Suprapubic skin (tissue), 4 donors: ENCODE data around the gene SERPINA1. TPM values are rescaled to one million over a fixed set of nuclear protein-coding genes. Genes with fewer than 3 reads are reported as not detected.
"Not testable (repeated sequence)": the region's sequence is repeated elsewhere in the genome, so short reads cannot be mapped to it uniquely, and the experiment has no call there.

Source experiments
- DNase-seq, 2 donors: peaks; one replicate each; pipeline ENCODE4 v3.0.0-alpha.2; 2019; ENCODE audit warnings: low spot score in 2 of 2
- H3K27ac ChIP-seq: fragments of 200-600 bp; sonication (generic); one replicate; pipeline ENCODE4 v1.5.1; 2019
- H3K27me3 ChIP-seq: fragments of 200-600 bp; sonication (generic); one replicate; pipeline ENCODE4 v1.5.1; 2019
- H3K36me3 ChIP-seq: fragments of 200-600 bp; sonication (generic); one replicate; pipeline ENCODE4 v1.5.1; 2019
- H3K4me1 ChIP-seq: fragments of 200-600 bp; sonication (generic); one replicate; pipeline ENCODE4 v1.5.1; 2019
- H3K4me3 ChIP-seq: fragments of 200-600 bp; sonication (generic); one replicate; pipeline ENCODE4 v1.5.1; 2019; ENCODE audit warnings: mild to moderate bottlenecking
- H3K9me3 ChIP-seq: fragments of 200-600 bp; sonication (generic); one replicate; pipeline ENCODE4 v1.5.1; 2019
- EP300 ChIP-seq: sonication (generic); formaldehyde crosslinking; IDR thresholded peaks from one replicate; pipeline ENCODE4 v1.6.1; 2017; ENCODE audit warnings: antibody characterized with exemption
- POLR2A ChIP-seq, 2 donors: fragments of 450-650 bp; IDR thresholded peaks; one replicate each; pipeline ENCODE4 v1.6.1; 2017; ENCODE audit warnings: antibody characterized with exemption in 2 of 2, mild to moderate bottlenecking in 2 of 2, moderate library complexity in 2 of 2
- POLR2AphosphoS5 ChIP-seq, 3 donors: sonication (generic); formaldehyde crosslinking; IDR thresholded peaks; one replicate each; pipeline ENCODE4 v1.6.1; 2017; ENCODE audit warnings: antibody characterized with exemption in 3 of 3
- WGBS: methylation state at CpG from one replicate; pipeline ENCODE4 v1.1.5; 2018; 5-methylcytosine and 5-hydroxymethylcytosine counted together
- total RNA-seq, 4 donors: library from RNA; depleted of rRNA; stranded (reverse); fragments of >200 nt; gene quantifications; one replicate each; pipeline ENCODE4 v1.1.0, GENCODE V29; 2016
- TF ChIP-seq, protein P1 (sequence below), 2 donors: fragments of 200-600 bp in 1 of 2; fragments of 450-650 bp in 1 of 2; sonication (generic) in 1 of 2; IDR thresholded peaks; one replicate each; pipeline ENCODE4 v1.5.1; 2016 to 2019; ENCODE audit warnings: antibody characterized with exemption in 2 of 2, mild to moderate bottlenecking in 1 of 2, moderate library complexity in 1 of 2

Gene SERPINA1
- total RNA-seq, 4 donors from 2014 or later = 4.7 to 62.4 (median 7.5) TPM

DNA sequence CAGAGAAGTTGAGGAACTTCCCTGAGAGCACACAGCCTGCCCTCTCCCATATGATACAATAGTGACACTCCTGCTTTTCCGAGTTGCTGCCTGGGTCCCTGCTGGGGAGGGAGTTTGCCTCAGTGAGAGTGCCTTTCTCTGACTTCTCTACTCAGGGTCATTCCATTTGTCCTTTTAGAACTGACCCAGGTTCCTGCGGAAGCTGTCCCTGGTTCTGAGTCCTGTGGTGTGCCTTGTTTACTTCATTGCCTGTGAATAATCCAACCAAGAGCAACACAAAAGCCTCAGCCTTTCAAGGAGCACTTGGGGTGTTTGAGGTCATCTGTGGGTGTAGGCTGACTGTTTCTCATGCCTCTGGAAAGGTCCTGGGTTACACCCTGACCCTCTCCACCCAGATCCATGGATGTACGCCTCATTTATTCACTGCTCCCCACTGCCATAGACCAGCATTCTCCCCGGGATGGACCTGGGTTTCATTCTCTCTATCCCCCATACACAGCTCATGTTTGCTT lies 13.6 kb downstream of the SERPINA1 start:
- no peak for DNase-seq
- Histone ChIP-seq H3K4me1 (no peaks in the 10 kb centered on the region), H3K27ac (no peak overlapping the region), H3K4me3 (no peak overlapping the region), H3K9me3 (no peaks in the 10 kb centered on the region), H3K36me3 (no peaks in the 10 kb centered on the region), H3K27me3 (no peaks in the 10 kb centered on the region)
- TF ChIP-seq, protein P1, sequence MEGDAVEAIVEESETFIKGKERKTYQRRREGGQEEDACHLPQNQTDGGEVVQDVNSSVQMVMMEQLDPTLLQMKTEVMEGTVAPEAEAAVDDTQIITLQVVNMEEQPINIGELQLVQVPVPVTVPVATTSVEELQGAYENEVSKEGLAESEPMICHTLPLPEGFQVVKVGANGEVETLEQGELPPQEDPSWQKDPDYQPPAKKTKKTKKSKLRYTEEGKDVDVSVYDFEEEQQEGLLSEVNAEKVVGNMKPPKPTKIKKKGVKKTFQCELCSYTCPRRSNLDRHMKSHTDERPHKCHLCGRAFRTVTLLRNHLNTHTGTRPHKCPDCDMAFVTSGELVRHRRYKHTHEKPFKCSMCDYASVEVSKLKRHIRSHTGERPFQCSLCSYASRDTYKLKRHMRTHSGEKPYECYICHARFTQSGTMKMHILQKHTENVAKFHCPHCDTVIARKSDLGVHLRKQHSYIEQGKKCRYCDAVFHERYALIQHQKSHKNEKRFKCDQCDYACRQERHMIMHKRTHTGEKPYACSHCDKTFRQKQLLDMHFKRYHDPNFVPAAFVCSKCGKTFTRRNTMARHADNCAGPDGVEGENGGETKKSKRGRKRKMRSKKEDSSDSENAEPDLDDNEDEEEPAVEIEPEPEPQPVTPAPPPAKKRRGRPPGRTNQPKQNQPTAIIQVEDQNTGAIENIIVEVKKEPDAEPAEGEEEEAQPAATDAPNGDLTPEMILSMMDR (IDR thresholded peaks at IDR 0.05) = no peak
- TF ChIP-seq POLR2AphosphoS5 (IDR thresholded peaks at IDR 0.05) = no peak
- WGBS = 91% methylated on average over 4 of the region's 4 CpGs

DNA sequence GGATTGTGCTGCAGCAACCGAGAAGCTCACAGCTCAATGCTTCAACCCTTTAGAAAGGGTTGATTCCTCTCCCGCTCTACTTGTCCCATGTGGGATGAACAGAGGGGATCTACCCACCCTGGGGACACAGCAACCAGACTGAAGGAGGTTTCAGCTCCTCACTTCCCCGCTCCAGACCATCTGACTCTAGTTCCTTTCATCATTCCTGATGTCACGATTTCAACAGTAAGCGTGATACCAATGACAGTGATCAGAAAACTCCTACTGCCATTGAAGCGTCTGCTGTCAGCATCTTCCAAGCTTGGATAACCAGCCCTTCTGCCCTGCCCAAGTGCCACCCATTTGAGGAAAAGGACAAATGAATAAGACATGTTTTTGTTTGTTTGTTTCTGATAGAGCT lies 14.3 kb downstream of the SERPINA1 start:
- no peak for DNase-seq
- no peaks in the 10 kb centered on the region for H3K27me3 ChIP-seq
- H3K4me3 ChIP-seq = no peak overlapping the region
- no peaks in the 10 kb centered on the region for H3K9me3 ChIP-seq
- no peak overlapping the region for H3K27ac ChIP-seq
- TF ChIP-seq, protein P1 (IDR thresholded peaks at IDR 0.05) = no peak
- TF ChIP-seq POLR2AphosphoS5 (IDR thresholded peaks at IDR 0.05) (no peak), EP300 (no peak), POLR2A (IDR thresholded peaks at IDR 0.05) (no peak)
- H3K4me1 ChIP-seq = no peaks in the 10 kb centered on the region
- no peaks in the 10 kb centered on the region for H3K36me3 ChIP-seq
- WGBS = 98% methylated on average over 6 of the region's 6 CpGs

GRCh38 chr14:94373708-94374107 lies 14.7 kb downstream of the SERPINA1 start:
- H3K9me3 ChIP-seq = no peaks in the 10 kb centered on the region
- no peak overlapping the region for H3K4me3 ChIP-seq
- WGBS = 77% methylated on average over 8 of the region's 8 CpGs
- no peak overlapping the region for H3K27ac ChIP-seq
- DNase-seq = peak in 1 of 2 donors; percentile 75
- H3K36me3 ChIP-seq = no peaks in the 10 kb centered on the region
- no peaks in the 10 kb centered on the region for H3K4me1 ChIP-seq
- no peak for TF ChIP-seq EP300
- no peak for TF ChIP-seq POLR2AphosphoS5 (IDR thresholded peaks at IDR 0.05)
- TF ChIP-seq, protein P1 (IDR thresholded peaks at IDR 0.05) = no peak
- TF ChIP-seq POLR2A (IDR thresholded peaks at IDR 0.05) = no peak
- no peaks in the 10 kb centered on the region for H3K27me3 ChIP-seq

DNA sequence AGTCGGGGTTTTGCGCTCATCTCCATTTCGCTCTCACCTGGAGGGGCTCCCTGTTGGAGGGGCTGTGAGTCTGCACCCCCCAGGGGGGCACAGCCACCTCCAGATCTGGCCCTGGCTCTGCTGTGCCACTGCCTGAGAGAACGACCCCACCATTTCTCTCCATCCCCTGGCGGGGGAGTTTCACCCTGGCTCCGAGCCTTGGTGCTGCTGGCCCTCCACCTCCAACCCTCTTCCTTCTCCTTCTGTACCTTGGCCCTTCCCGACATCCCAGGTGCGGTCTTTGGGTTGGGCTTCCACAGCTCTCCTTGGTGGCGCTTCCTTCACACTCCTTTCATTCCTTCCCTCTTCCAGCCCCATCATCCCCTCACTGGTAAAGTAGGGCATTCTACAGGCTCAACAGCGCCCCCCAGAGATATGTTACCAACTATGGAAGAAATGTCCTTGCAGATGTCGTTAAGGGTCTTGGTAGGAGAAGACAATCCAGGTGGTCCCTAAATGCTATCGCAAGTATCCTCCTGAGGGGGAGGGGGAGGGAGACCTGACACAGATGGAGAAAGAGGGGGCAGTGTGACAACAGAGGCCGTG lies 16.3 kb downstream of the SERPINA1 start:
- Histone ChIP-seq H3K9me3 (no peaks in the 10 kb centered on the region), H3K4me3 (no peak overlapping the region), H3K27me3 (no peaks in the 10 kb centered on the region), H3K4me1 (no peaks in the 10 kb centered on the region), H3K27ac (no peak overlapping the region), H3K36me3 (no peaks in the 10 kb centered on the region)
- WGBS = 89% methylated on average over 13 of the region's 13 CpGs
- DNase-seq = peak in 1 of 2 donors; percentile 55
- no peak for TF ChIP-seq POLR2AphosphoS5 (IDR thresholded peaks at IDR 0.05)
- no peak for TF ChIP-seq EP300
- TF ChIP-seq POLR2A (IDR thresholded peaks at IDR 0.05) = no peak
- TF ChIP-seq, protein P1 (IDR thresholded peaks at IDR 0.05) = no peak

DNA sequence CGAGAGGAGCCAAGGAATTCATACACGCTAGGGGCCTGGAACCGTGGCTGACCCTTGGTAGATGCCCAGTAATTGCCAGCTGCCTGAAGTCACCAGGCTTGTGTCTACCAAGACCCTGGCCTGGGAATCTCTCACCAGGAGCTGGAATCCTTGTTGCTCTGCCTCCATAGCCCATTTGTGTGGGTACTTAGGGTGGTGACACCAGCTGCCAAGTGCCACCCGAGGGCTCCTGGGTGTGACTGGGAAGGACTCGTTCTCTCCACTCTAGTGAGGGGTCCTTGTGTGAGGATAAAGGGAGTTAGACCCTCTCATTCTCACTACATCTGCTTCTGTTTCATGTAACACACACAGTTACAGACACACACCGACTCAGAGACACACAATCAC lies 17.9 kb downstream of the SERPINA1 start:
- H3K4me3 ChIP-seq = no peak overlapping the region
- no peak for TF ChIP-seq POLR2AphosphoS5 (IDR thresholded peaks at IDR 0.05)
- TF ChIP-seq, protein P1 (IDR thresholded peaks at IDR 0.05) = no peak
- no peak for TF ChIP-seq POLR2A (IDR thresholded peaks at IDR 0.05)
- no peak for TF ChIP-seq EP300
- no peaks in the 10 kb centered on the region for H3K9me3 ChIP-seq
- no peaks in the 10 kb centered on the region for H3K4me1 ChIP-seq
- WGBS = 94% methylated on average over 4 of the region's 6 CpGs
- no peaks in the 10 kb centered on the region for H3K36me3 ChIP-seq
- DNase-seq = peak; percentile 18 to 24
- no peak overlapping the region for H3K27ac ChIP-seq
- H3K27me3 ChIP-seq = no peaks in the 10 kb centered on the region

- 94% methylated on average over 13 of the region's 22 CpGs for WGBS
- DNase-seq = peak; percentile 48 to 49
These were observed 18.5 kb downstream of the SERPINA1 start for GRCh38 chr14:94369766-94370523.

More at GRCh38 chr14:94369766-94370523, 18.5 kb downstream of the SERPINA1 start:
- not testable (repeated sequence) for H3K4me1 ChIP-seq, H3K9me3 ChIP-seq, H3K4me3 ChIP-seq, H3K27ac ChIP-seq, H3K27me3 ChIP-seq, H3K36me3 ChIP-seq
